Fibroblast of gingiva (primary cell): Measurements from ENCODE around the gene SLC38A3.
"Not testable (repeated sequence)": the region's sequence is repeated elsewhere in the genome, so short reads cannot be mapped to it uniquely, and the experiment has no call there.

Experiments used
- DNase-seq: peaks from one replicate; pipeline ENCODE4 v3.0.0-alpha.2; 2011; ENCODE audit warnings: low read depth

SLC38A3 gene

GRCh38 chr3:50255251-50255615 lies 50.2 kb downstream of the SLC38A3 start:
- DNase-seq: no peak

- DNase-seq: no peak
These were observed 52.2 kb downstream of the SLC38A3 start for GRCh38 chr3:50256978-50257890.

- DNase-seq: no peak
These were observed 53.1 kb downstream of the SLC38A3 start for GRCh38 chr3:50258029-50258680.

- no peak for DNase-seq
These were observed 53.9 kb downstream of the SLC38A3 start for GRCh38 chr3:50258979-50259378.

GRCh38 chr3:50259432-50260026 lies 54.5 kb downstream of the SLC38A3 start:
- no peak for DNase-seq

GRCh38 chr3:50260027-50260941 lies 55.2 kb downstream of the SLC38A3 start:
- peak; percentile 88 for DNase-seq

GRCh38 chr3:50260942-50261441 lies 55.9 kb downstream of the SLC38A3 start:
- no peak for DNase-seq

- no peak for DNase-seq
These were observed 56.4 kb downstream of the SLC38A3 start for GRCh38 chr3:50261505-50261904.

- not testable (repeated sequence) for DNase-seq
These were observed 57.1 kb downstream of the SLC38A3 start for GRCh38 chr3:50262200-50262599.

GRCh38 chr3:50262778-50263177 lies 57.7 kb downstream of the SLC38A3 start:
- no peak for DNase-seq

- DNase-seq: peak; percentile 36
These were observed 58.7 kb downstream of the SLC38A3 start for GRCh38 chr3:50263478-50264382.

- peak; percentile 90 for DNase-seq
These were observed 59.4 kb downstream of the SLC38A3 start for GRCh38 chr3:50264383-50264963.

GRCh38 chr3:50264964-50265485 lies 60.0 kb downstream of the SLC38A3 start:
- no peak for DNase-seq

GRCh38 chr3:50265571-50265970 lies 60.5 kb downstream of the SLC38A3 start:
- DNase-seq: no peak

GRCh38 chr3:50266017-50266416 lies 60.9 kb downstream of the SLC38A3 start:
- DNase-seq: no peak

- DNase-seq: no peak
These were observed 61.8 kb downstream of the SLC38A3 start for GRCh38 chr3:50266836-50267235.

GRCh38 chr3:50267280-50267913 lies 62.3 kb downstream of the SLC38A3 start:
- peak; percentile 32 for DNase-seq

- DNase-seq: no peak
These were observed 63.2 kb downstream of the SLC38A3 start for GRCh38 chr3:50268276-50268675.

GRCh38 chr3:50268703-50269451 lies 63.8 kb downstream of the SLC38A3 start, which contains the start of gene SEMA3B:
Gene SEMA3B (plus strand): TSS chr3:50269147. CDS start chr3:50269241, 94 bp downstream.
- DNase-seq: peak; percentile 82
